ENCODE data around the gene HSP90AA1. TPM values are rescaled to one million over a fixed set of nuclear protein-coding genes. Genes with fewer than 3 reads are reported as not detected.
"Not testable (repeated sequence)": the region's sequence is repeated elsewhere in the genome, so short reads cannot be mapped to it uniquely, and the experiment has no call there.

The HSP90AA1 gene
- 90.5 and 100 TPM in 2 replicates for total RNA-seq (2014; rRNA removed; shearing (Covaris generic))

DNA sequence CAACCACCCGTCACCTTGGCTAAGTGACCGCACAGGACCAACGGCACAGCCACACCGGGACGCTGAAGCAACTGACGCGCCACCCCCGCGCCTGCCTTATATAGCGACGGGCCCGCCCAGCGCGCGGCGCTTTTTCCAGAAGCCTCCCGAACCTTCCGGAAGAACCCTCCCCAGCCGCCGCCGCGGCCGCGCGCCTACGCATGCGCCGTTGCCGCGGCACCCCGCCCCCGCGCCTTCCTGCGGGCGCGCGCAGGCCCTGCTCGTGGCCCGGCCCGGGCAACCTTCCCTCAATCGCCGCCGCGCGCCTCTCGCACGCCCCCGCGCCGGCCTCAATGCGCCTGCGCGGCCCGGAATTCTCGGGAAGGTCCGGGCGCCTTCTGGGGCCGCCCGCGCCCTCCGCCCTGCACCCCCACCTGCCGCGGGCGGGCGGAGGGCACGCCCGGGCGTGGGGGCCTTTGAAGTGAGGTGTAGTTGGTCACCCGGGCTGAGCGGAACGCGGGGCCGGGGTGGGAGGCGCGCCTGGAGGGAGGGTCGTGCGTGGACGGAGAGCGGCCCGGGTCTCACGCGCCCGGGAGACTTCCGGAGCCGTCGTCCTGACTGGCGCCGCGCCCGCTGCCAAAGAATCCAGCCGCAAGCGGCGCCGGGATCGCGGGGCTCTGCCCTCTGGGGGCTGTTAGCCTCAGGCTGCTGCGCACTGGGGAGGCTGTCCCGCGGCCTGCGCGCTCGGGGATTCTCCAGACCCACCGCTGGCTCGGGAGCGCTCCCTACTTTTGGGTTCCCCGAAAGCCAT, at the start of gene HSP90AA1:
HSP90AA1 (minus strand) TSS at position 73 of the 790 bp plus-strand sequence. CDS start 666 bp downstream, outside the sequence.
- DNase-seq (ENCODE audit: low spot score), result peak; percentile 85

DNA sequence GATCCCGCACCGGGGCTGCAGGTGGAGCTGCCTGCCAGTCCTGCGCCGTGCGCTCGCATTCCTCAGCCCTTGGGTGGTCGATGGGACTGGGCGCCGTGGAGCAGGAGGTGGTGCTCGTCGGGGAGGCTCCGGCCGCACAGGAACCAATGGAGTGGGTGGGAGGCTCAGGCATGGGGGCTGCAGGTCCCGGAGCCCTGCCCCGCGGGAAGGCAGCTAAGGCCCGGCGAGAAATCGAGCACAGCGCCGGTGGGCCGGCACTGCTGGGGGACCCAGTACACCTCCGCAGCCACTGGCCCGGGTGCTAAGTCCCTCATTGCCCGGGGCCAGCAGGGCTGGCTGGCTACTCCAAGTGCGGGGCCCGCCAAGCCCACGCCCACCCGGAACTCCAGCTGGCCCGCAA, 48.6 kb upstream of the HSP90AA1 start:
- DNase-seq (ENCODE audit: low spot score), result not testable (repeated sequence)

- DNase-seq (ENCODE audit: low spot score), result not testable (repeated sequence)
Observed at GRCh38 chr14:102134719-102135118, 47.9 kb upstream of the HSP90AA1 start.

DNA sequence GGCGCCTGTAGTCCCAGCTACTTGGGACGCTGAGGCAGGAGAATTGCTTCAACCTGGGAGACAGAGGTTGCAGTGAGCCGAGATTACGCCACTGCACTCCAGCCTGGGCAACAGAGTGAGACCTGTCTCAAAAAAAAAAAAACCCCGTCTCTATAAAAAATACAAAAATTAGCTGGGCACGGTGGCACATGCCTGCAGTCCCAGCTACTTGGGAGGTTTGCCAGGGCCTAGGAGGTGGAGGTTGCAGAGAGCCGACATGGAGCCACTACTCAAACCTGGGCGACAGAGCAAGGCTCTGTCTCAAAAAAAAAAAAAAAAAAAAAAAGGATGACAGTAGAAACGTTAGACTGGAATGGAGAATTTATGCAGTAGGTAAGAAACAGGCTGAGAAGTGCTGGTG, 47.2 kb upstream of the HSP90AA1 start:
- not testable (repeated sequence) for DNase-seq (ENCODE audit: low spot score)

DNA sequence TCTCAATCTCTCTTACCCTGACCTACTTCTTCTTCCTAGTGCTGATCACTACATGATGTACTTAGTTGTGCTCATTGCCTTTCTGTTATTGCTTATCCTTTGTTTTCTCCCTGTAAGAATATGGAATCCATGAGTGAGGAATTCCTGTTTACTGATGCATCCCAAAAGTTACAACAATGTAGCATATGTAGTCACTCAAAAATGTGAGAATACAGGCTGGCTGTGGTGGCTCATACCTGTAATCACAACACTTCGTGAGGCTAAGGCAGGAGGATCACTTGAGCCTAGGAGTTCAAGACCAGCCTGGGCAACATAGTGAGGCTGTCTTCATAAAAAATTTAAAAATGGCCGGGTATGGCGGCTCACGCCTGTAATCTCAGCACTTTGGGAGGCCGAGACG, 44.9 kb upstream of the HSP90AA1 start:
- no peak for DNase-seq (ENCODE audit: low spot score)

GRCh38 chr14:102126807-102127455, 40.1 kb upstream of the HSP90AA1 start:
- DNase-seq (ENCODE audit: low spot score), result no peak

DNA sequence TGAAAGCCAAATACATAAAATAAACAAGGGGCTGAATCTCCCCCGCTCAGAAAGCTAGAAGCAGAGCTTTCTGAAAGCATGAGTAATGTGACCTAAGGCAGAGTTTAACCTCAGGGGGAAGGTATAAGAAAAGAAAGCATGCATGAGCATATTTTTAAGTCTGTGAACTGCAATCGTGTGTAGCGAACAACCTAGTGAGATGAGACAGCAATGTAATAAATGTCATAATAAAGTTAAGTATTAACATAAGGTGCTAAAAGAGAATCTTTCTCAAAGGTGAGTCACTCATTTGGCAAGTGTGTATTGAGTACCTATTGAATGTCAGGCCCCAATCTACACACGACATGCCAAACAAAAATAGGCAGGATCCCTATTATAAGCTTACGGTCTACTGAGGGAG, 38.7 kb upstream of the HSP90AA1 start:
- peak; percentile 40 for DNase-seq (ENCODE audit: low spot score)

GRCh38 chr14:102124419-102124818, 37.6 kb upstream of the HSP90AA1 start:
- DNase-seq (ENCODE audit: low spot score), result no peak

DNA sequence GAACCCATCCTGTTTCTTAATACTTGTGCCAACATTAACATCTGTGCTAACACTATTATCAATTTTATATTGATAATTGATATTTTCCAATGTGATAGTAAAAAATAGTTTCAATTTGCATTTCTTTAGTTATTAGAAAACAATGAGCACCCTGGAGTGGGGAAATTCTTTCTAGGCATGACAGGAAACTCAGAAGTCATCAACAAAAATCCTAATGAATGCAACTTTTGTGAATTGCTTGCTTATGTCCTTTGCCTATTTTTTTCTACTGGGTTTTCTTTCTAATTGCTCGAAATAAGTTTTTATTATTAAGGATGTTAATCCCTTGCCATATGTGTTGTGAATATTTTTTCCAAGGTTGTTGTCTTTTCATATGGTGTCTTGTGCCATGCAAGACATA, 34.7 kb upstream of the HSP90AA1 start:
- DNase-seq (ENCODE audit: low spot score), result no peak

GRCh38 chr14:102120888-102121287, 34.0 kb upstream of the HSP90AA1 start:
- DNase-seq (ENCODE audit: low spot score), result no peak

DNA sequence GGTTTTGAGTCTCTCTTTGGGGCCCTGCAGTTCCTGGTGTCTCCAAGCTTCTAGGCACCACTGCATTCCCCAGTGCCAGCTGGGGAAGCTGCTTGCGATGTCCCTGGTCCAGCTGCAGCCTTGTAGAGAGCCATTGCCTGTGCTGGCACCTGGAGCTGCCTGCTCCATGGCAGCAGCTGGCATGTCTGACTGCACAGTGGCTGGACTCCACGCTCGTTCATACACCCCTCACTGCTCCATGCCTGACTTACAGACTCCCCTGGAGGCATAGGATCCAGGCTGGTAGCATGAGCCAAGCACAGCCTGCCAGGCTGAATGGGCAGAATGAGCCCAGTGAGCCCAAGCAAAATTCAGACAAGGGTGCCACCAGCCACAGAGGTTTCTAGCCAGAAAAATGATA, 31.0 kb upstream of the HSP90AA1 start:
- DNase-seq (ENCODE audit: low spot score), result no peak

GRCh38 chr14:102116361-102117180, 29.7 kb upstream of the HSP90AA1 start:
- DNase-seq (ENCODE audit: low spot score), result no peak

GRCh38 chr14:102111101-102111500, 24.3 kb upstream of the HSP90AA1 start:
- DNase-seq (ENCODE audit: low spot score), result no peak

DNA sequence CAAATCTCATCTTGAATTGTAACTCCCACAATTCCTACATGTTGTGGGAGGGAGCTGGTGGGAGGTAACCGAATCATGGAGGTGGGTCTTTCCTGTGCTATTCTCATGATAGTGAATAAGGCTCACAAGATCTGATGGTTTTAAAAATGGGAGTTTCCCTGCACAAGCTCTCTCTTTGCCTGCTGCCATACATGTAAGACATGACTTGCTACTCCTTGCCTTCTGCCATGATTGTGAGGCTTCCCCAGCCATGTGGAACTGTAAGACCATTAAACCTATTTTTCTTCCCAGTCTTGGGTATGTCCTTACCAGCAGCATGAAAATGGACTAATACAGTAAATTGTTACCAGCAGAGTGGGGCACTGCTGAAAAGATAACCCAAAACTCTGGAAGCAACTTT, 22.5 kb upstream of the HSP90AA1 start:
- DNase-seq (ENCODE audit: low spot score), result not testable (repeated sequence)

DNA sequence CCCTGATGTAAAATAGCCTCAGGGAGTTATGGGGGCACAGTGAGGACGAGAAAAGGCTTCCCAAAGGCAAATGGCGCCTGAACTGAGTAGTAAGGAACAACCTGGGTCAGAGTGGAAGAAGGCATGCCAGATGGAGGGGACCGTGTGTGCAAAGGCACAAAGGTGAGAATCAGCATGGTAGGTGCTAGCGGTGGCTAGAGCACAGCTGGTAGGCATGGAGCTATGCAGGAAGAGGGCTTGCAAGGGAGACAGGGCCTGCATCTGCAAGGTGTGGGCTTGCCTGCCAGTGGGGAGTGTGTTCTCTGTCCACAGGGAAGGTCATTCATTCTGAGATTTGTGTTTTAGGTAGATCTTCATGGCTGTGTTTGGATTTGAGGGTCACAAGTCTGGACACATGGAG, 18.5 kb upstream of the HSP90AA1 start:
- no peak for DNase-seq (ENCODE audit: low spot score)

GRCh38 chr14:102103062-102103695, 16.3 kb upstream of the HSP90AA1 start:
- DNase-seq (ENCODE audit: low spot score), result no peak

DNA sequence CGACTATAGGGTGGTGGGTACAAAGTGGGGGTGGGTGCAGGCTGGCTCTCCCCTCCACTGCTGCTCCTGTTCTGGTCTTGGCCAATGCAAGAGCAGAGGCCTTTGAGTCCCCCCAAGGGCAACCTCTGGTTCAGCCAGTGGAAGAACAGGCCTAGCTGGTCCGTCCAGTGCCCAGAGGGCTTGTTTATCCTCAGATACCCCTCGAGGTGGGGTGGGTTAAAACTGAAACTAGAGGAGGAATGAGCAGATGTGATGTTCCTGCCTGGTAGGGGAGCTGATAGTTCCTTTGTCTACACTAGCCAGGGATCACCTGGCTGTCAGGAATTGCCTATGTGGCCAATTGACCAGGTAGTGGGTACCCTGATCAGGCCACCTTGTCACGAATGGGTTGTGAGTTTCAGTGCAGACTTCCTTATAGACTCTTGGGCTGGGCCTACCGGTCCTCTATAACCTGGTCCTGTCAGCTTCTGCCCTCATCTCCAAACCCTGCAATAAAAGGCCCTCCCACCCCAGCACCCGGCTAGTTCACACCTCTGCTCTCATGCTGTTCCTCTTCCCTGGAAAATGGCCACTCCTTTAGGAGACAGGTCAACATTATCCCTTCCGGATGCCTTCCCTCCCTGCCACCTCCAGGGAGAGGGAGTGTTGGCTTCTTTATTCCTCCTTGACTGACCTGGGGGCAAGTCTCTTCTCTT, 10.7 kb upstream of the HSP90AA1 start:
- DNase-seq (ENCODE audit: low spot score), result peak; percentile 41

DNA sequence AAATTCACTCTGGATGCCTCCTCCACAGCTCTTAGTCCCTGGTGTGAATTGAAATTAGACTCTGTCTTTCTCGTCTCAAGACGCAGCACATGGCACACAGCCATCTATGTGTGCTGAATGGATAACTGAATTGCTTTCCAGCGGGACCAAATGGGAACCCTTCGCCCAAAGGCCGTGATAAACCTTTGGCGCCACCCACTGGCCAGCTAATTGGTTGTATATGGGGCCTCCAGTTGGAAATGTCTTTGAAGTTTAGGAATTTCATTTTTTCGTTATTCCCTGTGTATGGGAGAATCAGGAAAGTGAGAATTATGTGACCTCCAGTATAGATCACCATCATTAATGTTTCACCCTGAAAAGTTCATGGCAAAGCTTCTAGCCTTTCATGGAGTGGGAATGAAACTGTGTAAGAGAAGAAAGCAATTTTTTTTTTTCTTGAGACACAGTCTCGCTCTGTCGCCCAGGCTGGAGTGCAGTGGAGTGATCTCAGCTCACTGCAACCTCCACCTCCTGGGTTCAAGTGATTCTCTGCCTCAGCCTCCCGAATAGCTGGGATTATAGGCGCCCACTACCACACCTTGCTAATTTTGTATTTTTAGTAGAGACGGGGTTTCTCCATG, 9.8 kb upstream of the HSP90AA1 start:
- peak; percentile 87 for DNase-seq (ENCODE audit: low spot score)

- DNase-seq (ENCODE audit: low spot score), result no peak
Observed at GRCh38 chr14:102095871-102096568, 9.2 kb upstream of the HSP90AA1 start.
